K562 (cell line): ENCODE data around the gene LRRC4C. TPM values are rescaled to one million over a fixed set of nuclear protein-coding genes. Genes with fewer than 3 reads are reported as not detected.

Experiments used
- ATAC-seq: fragments of 200-7000 bp; cut with Tn5 transposase; 3 replicates; pipeline ENCODE4 v1.9.1; 2020; ENCODE audit warnings: moderate library complexity
- BruUV-seq: library from RNA; stranded (reverse); fragments of 400-500 nt; replicated peaks from 2 replicates; lab custom pipeline; 2021; lab: Mats Ljungman, UMichigan
- CTCF ChIA-PET: fragments of 300-600 bp; formaldehyde crosslinking; extraction: SDS; loops from one replicate; lab custom pipeline; 2021; ENCODE audit warnings: low intra/inter-chr PET ratio; lab: Yijun Ruan, JAX
- POLR2A ChIA-PET: fragments of 300-600, 350-650 bp; sonication (Branson Sonifier 250); formaldehyde crosslinking; extraction: SDS; loops from one replicate; lab custom pipeline; 2021; ENCODE audit warnings: antibody characterized with exemption, inconsistent platforms; lab: Yijun Ruan, JAX
- DNase-seq, 4 experiments: peaks; one replicate each; pipeline versions ENCODE4 v3.0.0 to v3.0.0-alpha.2; 2011 to 2018; ENCODE audit warnings: low spot score in 3 of 4, mixed read lengths in 3 of 4; ENCODE audit errors: extremely low read depth in 1 of 4
- FAIRE-seq: peaks from 2 replicates; lab custom pipeline; 2011; peaks lifted over from hg19 to GRCh38; lab: Jason Lieb, UNC
- H2AFZ ChIP-seq: 2 replicates; pipeline ENCODE4 v1.6.0; 2011; ENCODE audit warnings: low read depth, low read length, control low read depth, inconsistent platforms
- H3K27ac ChIP-seq: fragments of 200-600 bp; 3 replicates; pipeline ENCODE4 v1.8.0; 2011; ENCODE audit warnings: low read depth, mild to moderate bottlenecking, control low read depth, inconsistent platforms, low read length, moderate library complexity, mixed read lengths; ENCODE audit errors: extremely low read depth
- H3K27me3 ChIP-seq, 2 experiments: fragments of 300-600 bp in 1 of 2; 2 replicates in 1 of 2; 3 replicates in 1 of 2; pipeline versions ENCODE4 v1.6.0 to v1.8.0; 2011; ENCODE audit warnings: inconsistent platforms in 2 of 2, low read length in 2 of 2, mild to moderate bottlenecking in 1 of 2, mixed read lengths in 1 of 2, moderate library complexity in 1 of 2; ENCODE audit not compliant: control insufficient read depth in 2 of 2, insufficient read depth in 2 of 2
- H3K36me3 ChIP-seq: fragments of 300-600 bp; 3 replicates; pipeline ENCODE4 v1.8.0; 2011; ENCODE audit warnings: mild to moderate bottlenecking, low read length, inconsistent platforms; ENCODE audit not compliant: control insufficient read depth, insufficient read depth
- H3K4me1 ChIP-seq, 2 experiments: fragments of 200-600 bp in 1 of 2; replicated peaks in 1 of 2; 2 replicates in 1 of 2; 3 replicates in 1 of 2; pipeline versions ENCODE4 v1.5.1 to v1.8.0; 2011; ENCODE audit warnings: inconsistent platforms in 2 of 2, low read length in 2 of 2, mild to moderate bottlenecking in 1 of 2, mixed read lengths in 1 of 2, moderate library complexity in 1 of 2; ENCODE audit not compliant: control insufficient read depth in 2 of 2, insufficient read depth in 2 of 2
- H3K4me2 ChIP-seq: 2 replicates; pipeline ENCODE4 v1.6.1; 2011; ENCODE audit warnings: low read length, control low read depth, inconsistent platforms, mixed read lengths; ENCODE audit not compliant: insufficient read depth
- H3K4me3 ChIP-seq: fragments of 200-600 bp; sonication (generic), shearing (Covaris generic); 2 replicates; pipeline ENCODE4 v1.5.1; 2016; ENCODE audit warnings: control low read depth, inconsistent platforms
- H3K79me2 ChIP-seq: fragments of 200-600 bp; 3 replicates; pipeline ENCODE4 v1.8.0; 2011; ENCODE audit warnings: low read length, inconsistent platforms; ENCODE audit not compliant: control insufficient read depth, insufficient read depth
- H3K9ac ChIP-seq, 2 experiments: 2 replicates each; pipeline versions ENCODE4 v1.6.0 to v1.6.1; 2011; ENCODE audit warnings: low read depth in 2 of 2, low read length in 2 of 2, control low read depth in 1 of 2, inconsistent platforms in 1 of 2, mild to moderate bottlenecking in 1 of 2, mixed read lengths in 1 of 2; ENCODE audit not compliant: insufficient read depth in 1 of 2
- H3K9me1 ChIP-seq: one replicate; pipeline ENCODE4 v1.6.0; 2011; ENCODE audit warnings: inconsistent platforms, mild to moderate bottlenecking, low read length, moderate library complexity; ENCODE audit not compliant: control insufficient read depth, insufficient read depth
- H3K9me3 ChIP-seq: replicated peaks from 2 replicates; pipeline ENCODE4 v1.5.1; 2011; ENCODE audit warnings: low read depth, low read length, inconsistent platforms; ENCODE audit not compliant: control insufficient read depth, insufficient read depth
- H4K20me1 ChIP-seq: replicated peaks from 2 replicates; pipeline ENCODE4 v1.6.1; 2011; ENCODE audit warnings: low read length, inconsistent platforms, mixed read lengths; ENCODE audit not compliant: control insufficient read depth, insufficient read depth
- CBFA2T3 ChIP-seq: fragments of 450-650 bp; IDR thresholded peaks from 2 replicates; pipeline ENCODE4 v1.6.1; 2017
- EHMT2 ChIP-seq: fragments of 450-650 bp; IDR thresholded peaks from 2 replicates; pipeline ENCODE4 v1.6.1; 2018; ENCODE audit warnings: antibody characterized with exemption
- GATAD2B ChIP-seq: fragments of 450-650 bp; IDR thresholded peaks from 2 replicates; pipeline ENCODE4 v1.6.1; 2017; ENCODE audit warnings: mild to moderate bottlenecking, borderline replicate concordance
- NCOA6 ChIP-seq: fragments of 450-650 bp; IDR thresholded peaks from 2 replicates; pipeline ENCODE4 v1.6.1; 2017; ENCODE audit warnings: mild to moderate bottlenecking
- PHB ChIP-seq: fragments of 250-450 bp; sonication (Bioruptor Pico); IDR thresholded peaks from 2 replicates; pipeline ENCODE4 v1.5.0; 2021
- RBBP5 ChIP-seq: fragments of 200-600 bp; sonication (generic); IDR thresholded peaks from 2 replicates; pipeline ENCODE4 v1.6.1; 2012; ENCODE audit warnings: borderline replicate concordance, mild to moderate bottlenecking, low read length, control low read depth, inconsistent platforms; ENCODE audit not compliant: insufficient read depth, poor library complexity, severe bottlenecking
- RBM34 ChIP-seq: fragments of 200-400 bp; formaldehyde crosslinking; IDR thresholded peaks from 2 replicates; pipeline ENCODE4 v1.6.1; 2018; ENCODE audit warnings: low read length, borderline replicate concordance; ENCODE audit not compliant: insufficient read depth
- ZNF408 ChIP-seq: fragments of 250-450 bp; sonication (Bioruptor Pico); IDR thresholded peaks from 2 replicates; pipeline ENCODE4 v1.4.0; 2020; ENCODE audit warnings: low read depth, mild to moderate bottlenecking, moderate library complexity
- WGBS: fragments of 100-300 bp; shearing (Covaris generic); methylation state at CpG from one replicate; pipeline ENCODE4 v1.1.6; 2016; ENCODE audit warnings: low coverage, mixed read lengths; ENCODE audit not compliant: insufficient coverage; ENCODE audit errors: missing lambda C conversion rate; 5-methylcytosine and 5-hydroxymethylcytosine counted together
- in situ Hi-C: fragments of 300-500 bp; cut with MboI; formaldehyde crosslinking; loops from 4 replicates; pipeline ENCODE4 v1.15.0; 2018; ENCODE audit warnings: inconsistent platforms, mixed read lengths
- intact Hi-C: fragments of 100-400 bp; cut with micrococcal nuclease; formaldehyde crosslinking; loops from 2 replicates; pipeline ENCODE4 v1.14.2; 2022
- polyA plus RNA-seq, 8 experiments: library from polyadenylated mRNA; depleted of rRNA in 4 of 8; stranded (reverse) in 5 of 8; unstranded in 3 of 8; fragments of >200 nt; fragmentation: Nextera tagmentation in 2 of 8; fragmentation: Illumina TruSeq in 1 of 8; extraction: Ambion mirVana in 2 of 8; extraction: Trizol in 1 of 8; gene quantifications; 2 replicates each; pipeline versions ENCODE4 v1.2.1 to v1.2.3, GENCODE V29; 2011 to 2014; ENCODE audit warnings: inconsistent platforms in 1 of 8, missing spikeins in 1 of 8
- total RNA-seq, 7 experiments: library from RNA; depleted of rRNA in 6 of 7; stranded (reverse); fragments of >200 nt in 6 of 7; fragmentation: Illumina TruSeq in 2 of 7; extraction: Trizol in 2 of 7; gene quantifications; 2 replicates each; pipeline versions ENCODE4 v1.2.1 to v1.2.3, GENCODE V29; 2011 to 2021; ENCODE audit warnings: low replicate concordance in 1 of 7
- TF ChIP-seq, protein P1 (sequence below): sonication (generic); formaldehyde crosslinking; IDR thresholded peaks from 2 replicates; pipeline ENCODE4 v1.8.0; 2022; ENCODE audit warnings: mild to moderate bottlenecking, missing genetic modification reagents, borderline replicate concordance
- TF ChIP-seq, protein P2 (sequence below): fragments of 450-650 bp; IDR thresholded peaks from 2 replicates; pipeline ENCODE4 v1.6.1; 2014; ENCODE audit warnings: low read depth, mild to moderate bottlenecking, moderate library complexity, borderline replicate concordance
- TF ChIP-seq, protein P3 (sequence below): fragments of 250-450 bp; sonication (Bioruptor Pico); IDR thresholded peaks from 2 replicates; pipeline ENCODE4 v1.5.0; 2021; ENCODE audit warnings: mild to moderate bottlenecking, borderline replicate concordance

The LRRC4C gene
- total and polyA plus RNA-seq, 9 of the 15 experiments (the other 6 are each of a cell fraction or from before 2014, with no cell fraction given) = not detected

DNA sequence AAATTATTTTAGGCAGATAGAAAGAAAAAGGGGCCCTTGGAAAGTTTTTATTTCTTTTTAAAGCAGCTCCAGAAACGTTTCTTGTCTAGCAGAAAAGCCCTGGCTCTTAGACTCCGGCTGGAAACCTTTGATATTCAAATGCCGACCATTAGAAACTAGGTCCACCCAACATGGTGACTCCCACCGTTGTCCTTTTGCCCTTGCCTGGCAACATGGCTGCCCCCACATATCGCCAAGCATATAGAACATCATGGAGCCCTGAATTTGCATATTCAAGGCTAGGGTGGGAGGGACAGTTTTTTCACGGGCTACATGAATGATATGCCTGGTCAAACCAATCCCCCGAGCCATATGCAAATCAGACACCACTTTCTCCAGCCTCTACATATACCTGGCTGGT is 1379.0 kb downstream of the LRRC4C start:
- H2AFZ ChIP-seq = no peak overlapping the region
- H3K9me1 ChIP-seq = no peaks in the 10 kb centered on the region
- H4K20me1 ChIP-seq = no peaks in the 10 kb centered on the region
- H3K4me3 ChIP-seq = no peak overlapping the region
- H3K27ac ChIP-seq = no peak overlapping the region
- no peaks in the 10 kb centered on the region for H3K79me2 ChIP-seq
- TF ChIP-seq CBFA2T3 (no peak), EHMT2 (no peak), RBBP5 (no peak), ZNF408 (CRISPR knock-in tag) (no peak), RBM34 (no peak), PHB (CRISPR knock-in tag) (no peak), GATAD2B (no peak), NCOA6 (no peak)
- TF ChIP-seq, protein P1, sequence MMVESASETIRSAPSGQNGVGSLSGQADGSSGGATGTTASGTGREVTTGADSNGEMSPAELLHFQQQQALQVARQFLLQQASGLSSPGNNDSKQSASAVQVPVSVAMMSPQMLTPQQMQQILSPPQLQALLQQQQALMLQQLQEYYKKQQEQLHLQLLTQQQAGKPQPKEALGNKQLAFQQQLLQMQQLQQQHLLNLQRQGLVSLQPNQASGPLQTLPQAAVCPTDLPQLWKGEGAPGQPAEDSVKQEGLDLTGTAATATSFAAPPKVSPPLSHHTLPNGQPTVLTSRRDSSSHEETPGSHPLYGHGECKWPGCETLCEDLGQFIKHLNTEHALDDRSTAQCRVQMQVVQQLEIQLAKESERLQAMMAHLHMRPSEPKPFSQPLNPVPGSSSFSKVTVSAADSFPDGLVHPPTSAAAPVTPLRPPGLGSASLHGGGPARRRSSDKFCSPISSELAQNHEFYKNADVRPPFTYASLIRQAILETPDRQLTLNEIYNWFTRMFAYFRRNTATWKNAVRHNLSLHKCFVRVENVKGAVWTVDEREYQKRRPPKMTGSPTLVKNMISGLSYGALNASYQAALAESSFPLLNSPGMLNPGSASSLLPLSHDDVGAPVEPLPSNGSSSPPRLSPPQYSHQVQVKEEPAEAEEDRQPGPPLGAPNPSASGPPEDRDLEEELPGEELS (CRISPR knock-in tag) = no peak
- TF ChIP-seq, protein P2, sequence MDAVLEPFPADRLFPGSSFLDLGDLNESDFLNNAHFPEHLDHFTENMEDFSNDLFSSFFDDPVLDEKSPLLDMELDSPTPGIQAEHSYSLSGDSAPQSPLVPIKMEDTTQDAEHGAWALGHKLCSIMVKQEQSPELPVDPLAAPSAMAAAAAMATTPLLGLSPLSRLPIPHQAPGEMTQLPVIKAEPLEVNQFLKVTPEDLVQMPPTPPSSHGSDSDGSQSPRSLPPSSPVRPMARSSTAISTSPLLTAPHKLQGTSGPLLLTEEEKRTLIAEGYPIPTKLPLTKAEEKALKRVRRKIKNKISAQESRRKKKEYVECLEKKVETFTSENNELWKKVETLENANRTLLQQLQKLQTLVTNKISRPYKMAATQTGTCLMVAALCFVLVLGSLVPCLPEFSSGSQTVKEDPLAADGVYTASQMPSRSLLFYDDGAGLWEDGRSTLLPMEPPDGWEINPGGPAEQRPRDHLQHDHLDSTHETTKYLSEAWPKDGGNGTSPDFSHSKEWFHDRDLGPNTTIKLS = no peak
- TF ChIP-seq, protein P3, sequence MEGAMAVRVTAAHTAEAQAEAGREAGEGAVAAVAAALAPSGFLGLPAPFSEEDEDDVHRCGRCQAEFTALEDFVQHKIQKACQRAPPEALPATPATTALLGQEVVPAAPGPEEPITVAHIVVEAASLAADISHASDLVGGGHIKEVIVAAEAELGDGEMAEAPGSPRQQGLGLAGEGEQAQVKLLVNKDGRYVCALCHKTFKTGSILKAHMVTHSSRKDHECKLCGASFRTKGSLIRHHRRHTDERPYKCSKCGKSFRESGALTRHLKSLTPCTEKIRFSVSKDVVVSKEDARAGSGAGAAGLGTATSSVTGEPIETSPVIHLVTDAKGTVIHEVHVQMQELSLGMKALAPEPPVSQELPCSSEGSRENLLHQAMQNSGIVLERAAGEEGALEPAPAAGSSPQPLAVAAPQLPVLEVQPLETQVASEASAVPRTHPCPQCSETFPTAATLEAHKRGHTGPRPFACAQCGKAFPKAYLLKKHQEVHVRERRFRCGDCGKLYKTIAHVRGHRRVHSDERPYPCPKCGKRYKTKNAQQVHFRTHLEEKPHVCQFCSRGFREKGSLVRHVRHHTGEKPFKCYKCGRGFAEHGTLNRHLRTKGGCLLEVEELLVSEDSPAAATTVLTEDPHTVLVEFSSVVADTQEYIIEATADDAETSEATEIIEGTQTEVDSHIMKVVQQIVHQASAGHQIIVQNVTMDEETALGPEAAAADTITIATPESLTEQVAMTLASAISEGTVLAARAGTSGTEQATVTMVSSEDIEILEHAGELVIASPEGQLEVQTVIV = no peak
- no peak overlapping the region for H3K4me2 ChIP-seq
- intact Hi-C loops (no loop called here), in situ Hi-C loops (no loop called here)
- BruUV-seq = no TSS peak
- ChIA-PET CTCF (no interaction called here), POLR2A (no interaction called here)
- ATAC-seq = no peak
- H3K9ac ChIP-seq = no peak overlapping the region
- no peaks in the 10 kb centered on the region for H3K36me3 ChIP-seq
- DNase-seq = no peak
- 0% methylated on average over 7 of the region's 7 CpGs for WGBS
- no peaks in the 10 kb centered on the region for H3K9me3 ChIP-seq
- FAIRE-seq = no peak
- H3K27me3 ChIP-seq = no peaks in the 10 kb centered on the region
- H3K4me1 ChIP-seq = no peaks in the 10 kb centered on the region
